ENCODE results near the gene SAMM50. TPM values are rescaled to one million over a fixed set of nuclear protein-coding genes. Genes with fewer than 3 reads are reported as not detected.

SAMM50 gene
- total RNA-seq, 1 experiment from 2014 or later: 40.8 TPM

- Histone ChIP-seq H3K36me3 (ENCODE audit: control insufficient read depth in 1 of 2, insufficient read depth in 2 of 2, low read length in 2 of 2) (peaks cover 17 to 36% of the 10 kb centered on the region in 2 experiments; a peak in 3 of 4 replicates), H3K79me2 (ENCODE audit: insufficient read depth, low read length) (no peaks in the 10 kb centered on the region), H4K20me1 (ENCODE audit: insufficient read depth) (no peaks in the 10 kb centered on the region), H3K9me3 (ENCODE audit: control insufficient read depth in 1 of 2, insufficient read depth in 1 of 2, low read depth in 1 of 2, low read length in 2 of 2) (no peaks in the 10 kb centered on the region), H3K4me2 (ENCODE audit: low read length) (no peak overlapping the region), H3K27ac (ENCODE audit: low read depth, low read length) (no peak overlapping the region), H3K9me2 (ENCODE audit: insufficient read depth) (no peaks in the 10 kb centered on the region), H3K9ac (ENCODE audit: low read length) (no peak overlapping the region), H3K4me1 (ENCODE audit: control insufficient read depth in 1 of 2, insufficient read depth in 2 of 2, low read length in 2 of 2) (no peaks in the 10 kb centered on the region), H2AFZ (ENCODE audit: low read depth, low read length, poor library complexity, severe bottlenecking) (no peak overlapping the region), H3K27me3 (ENCODE audit: insufficient read depth, low read length) (no peaks in the 10 kb centered on the region), H3K4me3 (replicated peaks in 1 of 2; ENCODE audit: low read depth in 1 of 2, low read length in 2 of 2) (no peak overlapping the region)
- intact Hi-C loops (cut with micrococcal nuclease): no loop called here
- ChIA-PET RAD21 (ENCODE audit: low non-redundant PET in 1 of 2, low total read pairs in 2 of 2, uncharacterized antibody in 2 of 2, unreplicated experiment in 2 of 2) (no interaction called here), CTCF (no interaction called here), POLR2A (no interaction called here)
- TF ChIP-seq EZH2 (IDR thresholded peaks at IDR 0.05): no peak
- TF ChIP-seq YY1 (IDR thresholded peaks at IDR 0.05; ENCODE audit: extremely low read depth, insufficient replicate concordance, low read depth, low read length): no peak
- no peak for TF ChIP-seq SRF (IDR thresholded peaks at IDR 0.05; ENCODE audit: low read depth)
- no peak for TF ChIP-seq ZNF274 (IDR thresholded peaks at IDR 0.05; ENCODE audit: low read depth, low read length)
- no peak for TF ChIP-seq EGR1 (IDR thresholded peaks at IDR 0.05; ENCODE audit: low read depth)
- TF ChIP-seq ZBTB33 (IDR thresholded peaks at IDR 0.05; ENCODE audit: extremely low read depth, insufficient replicate concordance, low read length): no peak
- TF ChIP-seq FOSL1 (IDR thresholded peaks at IDR 0.05; ENCODE audit: low read depth): no peak
- no peak for TF ChIP-seq SIN3A (IDR thresholded peaks at IDR 0.05; ENCODE audit: low read depth)
- no peak for TF ChIP-seq CEBPB (IDR thresholded peaks at IDR 0.05; ENCODE audit: low read depth)
- no peak for TF ChIP-seq RAD21 (IDR thresholded peaks at IDR 0.05; ENCODE audit: low read depth)
- no peak for TF ChIP-seq ELF1 (IDR thresholded peaks at IDR 0.05; ENCODE audit: borderline replicate concordance, low read depth)
- TF ChIP-seq JUND (IDR thresholded peaks at IDR 0.05): no peak
- no peak for TF ChIP-seq CBX3 (IDR thresholded peaks at IDR 0.05; ENCODE audit: low read depth)
- no peak for TF ChIP-seq POLR2A (IDR thresholded peaks at IDR 0.05; ENCODE audit: borderline replicate concordance, extremely low read depth, insufficient read depth, insufficient read length)
- ATAC-seq (no peak), DNase-seq (ENCODE audit: low read depth, low spot score) (no peak)
- no TSS peak for BruUV-seq (replicated peaks)
These were observed 33.7 kb downstream of the SAMM50 start for GRCh38 chr22:43988960-43989359.
